ENCODE measurements around the gene CCDC181. TPM values are rescaled to one million over a fixed set of nuclear protein-coding genes. Genes with fewer than 3 reads are reported as not detected.

The CCDC181 gene
- total RNA-seq, 1 donor from 2014 or later: 3.5 TPM

DNA sequence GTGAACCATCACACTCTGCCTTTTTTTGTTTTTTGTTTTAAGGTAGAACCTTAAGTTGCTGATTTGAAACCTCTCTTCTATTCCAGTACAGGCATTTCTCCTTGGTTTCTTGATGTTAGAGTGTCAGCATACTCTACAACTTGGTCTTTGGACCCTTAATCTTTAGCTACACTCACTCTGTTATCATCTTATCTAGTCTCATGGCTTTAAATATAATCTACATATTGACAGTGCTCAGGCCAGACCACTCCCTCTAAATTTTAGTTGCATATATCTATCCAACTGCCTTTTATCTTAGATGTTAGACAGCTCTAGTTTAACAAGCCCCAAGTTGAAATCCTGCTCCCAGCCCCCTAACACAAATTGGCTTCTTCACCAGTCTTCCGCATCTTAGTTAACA lies 81.8 kb downstream of the CCDC181 start:
- Mint-ChIP-seq H3K4me1 (ENCODE audit: unreplicated experiment) (peaks cover 4% of the 10 kb centered on the region), H3K36me3 (no peaks in the 10 kb centered on the region), H3K9me3 (peaks cover 4% of the 10 kb centered on the region), H3K4me3 (no peak overlapping the region), H3K27me3 (no peaks in the 10 kb centered on the region), H3K27ac (no peak overlapping the region)
- TF ChIP-seq, protein P1, sequence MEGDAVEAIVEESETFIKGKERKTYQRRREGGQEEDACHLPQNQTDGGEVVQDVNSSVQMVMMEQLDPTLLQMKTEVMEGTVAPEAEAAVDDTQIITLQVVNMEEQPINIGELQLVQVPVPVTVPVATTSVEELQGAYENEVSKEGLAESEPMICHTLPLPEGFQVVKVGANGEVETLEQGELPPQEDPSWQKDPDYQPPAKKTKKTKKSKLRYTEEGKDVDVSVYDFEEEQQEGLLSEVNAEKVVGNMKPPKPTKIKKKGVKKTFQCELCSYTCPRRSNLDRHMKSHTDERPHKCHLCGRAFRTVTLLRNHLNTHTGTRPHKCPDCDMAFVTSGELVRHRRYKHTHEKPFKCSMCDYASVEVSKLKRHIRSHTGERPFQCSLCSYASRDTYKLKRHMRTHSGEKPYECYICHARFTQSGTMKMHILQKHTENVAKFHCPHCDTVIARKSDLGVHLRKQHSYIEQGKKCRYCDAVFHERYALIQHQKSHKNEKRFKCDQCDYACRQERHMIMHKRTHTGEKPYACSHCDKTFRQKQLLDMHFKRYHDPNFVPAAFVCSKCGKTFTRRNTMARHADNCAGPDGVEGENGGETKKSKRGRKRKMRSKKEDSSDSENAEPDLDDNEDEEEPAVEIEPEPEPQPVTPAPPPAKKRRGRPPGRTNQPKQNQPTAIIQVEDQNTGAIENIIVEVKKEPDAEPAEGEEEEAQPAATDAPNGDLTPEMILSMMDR (conservative IDR thresholded peaks at IDR 0.05): no peak
- DNase-seq (ENCODE audit: extremely low spot score, unreplicated experiment): no peak

Other genes with a start within 250 kb of the CCDC181 start
- 13.5 and 25.9 TPM in 2 replicates for gene NME7, start 59.7 kb downstream of the CCDC181 start, total RNA-seq (ENCODE audit: low replicate concordance)
- 20.3 and 21.7 TPM in 2 replicates for gene BLZF1, start 59.3 kb downstream of the CCDC181 start, total RNA-seq (ENCODE audit: low replicate concordance)
- gene SLC19A2, start 58.5 kb upstream of the CCDC181 start, total RNA-seq (ENCODE audit: low replicate concordance): 19.4 and 28.1 TPM in 2 replicates
- gene F5, start 159.0 kb upstream of the CCDC181 start, total RNA-seq (ENCODE audit: low replicate concordance): 5.5 and 6.0 TPM in 2 replicates
- 0.31 TPM in 1 of 2 replicates, not detected in the other for gene SELP, start 202.7 kb upstream of the CCDC181 start, total RNA-seq (ENCODE audit: low replicate concordance)

All from type B pancreatic cell (in vitro differentiated cells).